Stomach (tissue), 9 donors: ENCODE data around the gene MAPK9. TPM values are rescaled to one million over a fixed set of nuclear protein-coding genes. Genes with fewer than 3 reads are reported as not detected.

Experiments used
- DNase-seq, 2 donors: peaks; one replicate each; pipeline versions ENCODE4 v3.0.0 to v3.0.0-alpha.2; 2013 to 2019
- H3K27ac ChIP-seq, 5 donors: fragments of 200-600 bp in 4 of 5; sonication (generic) in 4 of 5; one replicate each; pipeline ENCODE4 v1.5.1; 2013 to 2019; ENCODE audit warnings: mild to moderate bottlenecking in 1 of 5, moderate library complexity in 1 of 5
- H3K27me3 ChIP-seq, 3 donors: fragments of 200-600 bp; sonication (generic); one replicate each; pipeline ENCODE4 v1.5.1; 2017 to 2019; ENCODE audit warnings: mixed run types in 1 of 3
- H3K36me3 ChIP-seq, 4 donors: fragments of 200-600 bp; sonication (generic); 1 replicate in 3 of 4; 2 replicates in 1 of 4; pipeline ENCODE4 v1.5.1; 2016 to 2019
- H3K4me1 ChIP-seq, 4 donors: fragments of 200-600 bp; sonication (generic); one replicate each; pipeline ENCODE4 v1.5.1; 2016 to 2019
- H3K4me3 ChIP-seq, 4 donors: fragments of 200-600 bp; sonication (generic) in 3 of 4; one replicate each; pipeline ENCODE4 v1.5.1; 2016 to 2019; ENCODE audit warnings: mild to moderate bottlenecking in 1 of 4
- H3K9me3 ChIP-seq, 4 donors: fragments of 200-600 bp; sonication (generic); one replicate each; pipeline ENCODE4 v1.5.1; 2016 to 2019
- CTCF ChIP-seq, 7 experiments: fragments of 450-650 bp in 4 of 7; fragments of 200-600 bp in 3 of 7; sonication (generic) in 3 of 7; IDR thresholded peaks; one replicate each; pipeline ENCODE4 v1.5.1; 2016 to 2019; ENCODE audit warnings: antibody characterized with exemption in 7 of 7, control low read depth in 2 of 7, mild to moderate bottlenecking in 1 of 7
- EP300 ChIP-seq: sonication (generic); formaldehyde crosslinking; IDR thresholded peaks from one replicate; pipeline ENCODE4 v1.6.1; 2017; ENCODE audit warnings: antibody characterized with exemption
- POLR2A ChIP-seq, 4 donors: fragments of 450-650 bp; IDR thresholded peaks; one replicate each; pipeline ENCODE4 v1.6.1; 2016; ENCODE audit warnings: antibody characterized with exemption in 4 of 4, control low read depth in 2 of 4, mild to moderate bottlenecking in 1 of 4, moderate library complexity in 1 of 4
- POLR2AphosphoS5 ChIP-seq, 3 donors: sonication (generic); formaldehyde crosslinking; IDR thresholded peaks; one replicate each; pipeline ENCODE4 v1.6.1; 2016; ENCODE audit warnings: antibody characterized with exemption in 3 of 3
- WGBS, 5 donors: extraction: QIAGEN DNeasy Blood & Tissue Kit in 3 of 5; methylation state at CpG; one replicate each; pipeline versions ENCODE4 v1.1.5 to v1.1.7; 2013 to 2018; 5-methylcytosine and 5-hydroxymethylcytosine counted together
- intact Hi-C: fragments of 100-400 bp; cut with DNase I; formaldehyde crosslinking; loops from one replicate; pipeline ENCODE4 v1.15.1; 2023; ENCODE audit warnings: low total_unique reads
- polyA plus RNA-seq, 3 donors: library from polyadenylated mRNA; stranded (reverse); fragments of 200-250 nt; gene quantifications; one replicate each; pipeline ENCODE4 v1.2.3, GENCODE V29; 2013
- total RNA-seq, 5 donors: library from RNA; depleted of rRNA; stranded (reverse); fragments of >200 nt; gene quantifications; one replicate each; pipeline versions ENCODE4 v1.1.0 to v1.2.3, GENCODE V29; 2014 to 2016
- donor health status: healthy with polysubstance abuse.
- donor health status: Bipolar disorder and iron deficiency.
- donor health status: healthy.

MAPK9 gene
- total and polyA plus RNA-seq, 8 donors: 9.2 to 43.5 (median 22.3) TPM

- WGBS, 5 donors: 75 to 95% (median 88%) methylated on average over 7 of the region's 7 CpGs
- TF ChIP-seq CTCF (IDR thresholded peaks at IDR 0.05): no peak
- no peak for TF ChIP-seq POLR2A (IDR thresholded peaks at IDR 0.05)
- TF ChIP-seq POLR2AphosphoS5 (IDR thresholded peaks at IDR 0.05): no peak
- TF ChIP-seq EP300: no peak
- Histone ChIP-seq H3K4me1 (no peaks in the 10 kb centered on the region), H3K27ac (no peak overlapping the region), H3K36me3 (peaks cover 25 to 87% (median 77%) of the 10 kb centered on the region in 4 donors), H3K27me3 (no peaks in the 10 kb centered on the region), H3K4me3 (no peak overlapping the region), H3K9me3 (peaks cover 0 to 97% (median 75%) of the 10 kb centered on the region in 4 donors)
- DNase-seq: no peak
- intact Hi-C loops: no loop called here
Observed at GRCh38 chr5:180271221-180271620, 20.7 kb downstream of the MAPK9 start.

- no peak overlapping the region for H3K27ac ChIP-seq
- H3K36me3 ChIP-seq: peaks cover 86 to 100% (median 100%) of the 10 kb centered on the region in 4 donors
- peaks cover 91 to 100% (median 99%) of the 10 kb centered on the region in 4 donors for H3K9me3 ChIP-seq
- TF ChIP-seq POLR2A (IDR thresholded peaks at IDR 0.05): no peak
- TF ChIP-seq POLR2AphosphoS5 (IDR thresholded peaks at IDR 0.05): no peak
- TF ChIP-seq CTCF (IDR thresholded peaks at IDR 0.05): no peak
- TF ChIP-seq EP300: no peak
- H3K27me3 ChIP-seq: no peaks in the 10 kb centered on the region
- intact Hi-C loops: no loop called here
- DNase-seq: no peak
- H3K4me1 ChIP-seq: no peaks in the 10 kb centered on the region
- H3K4me3 ChIP-seq: no peak overlapping the region
- 56 to 97% (median 75%) methylated on average over 3 of the region's 3 CpGs for WGBS, 5 donors
Observed at GRCh38 chr5:180259260-180259611, 32.6 kb downstream of the MAPK9 start.

- no peak for DNase-seq
- TF ChIP-seq EP300 (no peak), POLR2A (IDR thresholded peaks at IDR 0.05) (no peak), POLR2AphosphoS5 (IDR thresholded peaks at IDR 0.05) (no peak), CTCF (IDR thresholded peaks at IDR 0.05) (no peak)
- WGBS, 5 donors: 94 to 98% (median 96%) methylated on average over 14 to 24 of the region's 24 CpGs
- peaks cover 75 to 100% (median 99%) of the 10 kb centered on the region in 4 donors for H3K9me3 ChIP-seq
- H3K4me1 ChIP-seq: no peaks in the 10 kb centered on the region
- no peaks in the 10 kb centered on the region for H3K27me3 ChIP-seq
- intact Hi-C loops: no loop called here
- no peak overlapping the region for H3K4me3 ChIP-seq
- no peak overlapping the region for H3K27ac ChIP-seq
- H3K36me3 ChIP-seq: peaks cover 73 to 100% (median 96%) of the 10 kb centered on the region in 4 donors
Observed at GRCh38 chr5:180253036-180253824, 38.7 kb downstream of the MAPK9 start.

GRCh38 chr5:180251887-180252286 is 40.0 kb downstream of the MAPK9 start:
- TF ChIP-seq EP300: no peak
- no peak for TF ChIP-seq POLR2AphosphoS5 (IDR thresholded peaks at IDR 0.05)
- no peak for TF ChIP-seq POLR2A (IDR thresholded peaks at IDR 0.05)
- no peak for TF ChIP-seq CTCF (IDR thresholded peaks at IDR 0.05)
- H3K4me1 ChIP-seq: no peaks in the 10 kb centered on the region
- WGBS, 5 donors: 95 to 99% (median 97%) methylated on average over 6 to 7 of the region's 7 CpGs
- no peak overlapping the region for H3K4me3 ChIP-seq
- no peaks in the 10 kb centered on the region for H3K27me3 ChIP-seq
- no peak for DNase-seq
- intact Hi-C loops: no loop called here
- H3K9me3 ChIP-seq: peaks cover 69 to 100% (median 98%) of the 10 kb centered on the region in 4 donors
- H3K36me3 ChIP-seq: peaks cover 73 to 100% (median 96%) of the 10 kb centered on the region in 4 donors
- H3K27ac ChIP-seq: no peak overlapping the region
